OCI-LY1 (cell line): ENCODE data around the gene OOSP4B.

Experiments
- H2AFZ ChIP-seq: fragments of 200-600 bp; sonication (generic), shearing (Covaris generic); 2 replicates; pipeline ENCODE4 v1.6.0; 2014; ENCODE audit warnings: antibody characterized with exemption, mild to moderate bottlenecking, low read length
- H3F3A ChIP-seq: fragments of 200-600 bp; sonication (generic), shearing (Covaris generic); 2 replicates; pipeline ENCODE4 v1.6.0; 2014; ENCODE audit warnings: mild to moderate bottlenecking, antibody characterized with exemption, low read length, moderate library complexity; ENCODE audit not compliant: insufficient read depth
- H3K27ac ChIP-seq: fragments of 200-600 bp; sonication (generic); 2 replicates; pipeline ENCODE4 v1.5.1; 2014; ENCODE audit warnings: low read length, mixed run types, mild to moderate bottlenecking, low read depth; ENCODE audit not compliant: poor library complexity, severe bottlenecking
- H3K27me3 ChIP-seq: fragments of 200-600 bp; sonication (generic); 2 replicates; pipeline ENCODE4 v1.6.0; 2014; ENCODE audit warnings: antibody characterized with exemption, mild to moderate bottlenecking, low read length, moderate library complexity; ENCODE audit not compliant: insufficient read depth
- H3K36me3 ChIP-seq: fragments of 200-600 bp; sonication (generic); 2 replicates; pipeline ENCODE4 v1.6.1; 2014; ENCODE audit warnings: mild to moderate bottlenecking, antibody characterized with exemption, low read length, moderate library complexity, mixed read lengths; ENCODE audit not compliant: insufficient read depth
- H3K4me1 ChIP-seq: fragments of 200-600 bp; sonication (generic); 2 replicates; pipeline ENCODE4 v1.5.1; 2014; ENCODE audit warnings: mild to moderate bottlenecking, low read length, moderate library complexity; ENCODE audit not compliant: insufficient read depth, severe bottlenecking
- H3K4me2 ChIP-seq: fragments of 200-600 bp; sonication (generic), shearing (Covaris generic); 2 replicates; pipeline ENCODE4 v1.6.1; 2014; ENCODE audit warnings: low read length
- H3K4me3 ChIP-seq: fragments of 200-600 bp; sonication (generic); 2 replicates; pipeline ENCODE4 v1.5.1; 2014; ENCODE audit warnings: low read length, low read depth, mild to moderate bottlenecking, mixed read lengths; ENCODE audit not compliant: poor library complexity, severe bottlenecking
- H3K79me2 ChIP-seq: fragments of 200-600 bp; shearing (Covaris generic); 2 replicates; pipeline ENCODE4 v1.6.1; 2016; ENCODE audit warnings: mixed run types, low read length, mixed read lengths; ENCODE audit not compliant: insufficient read depth
- H3K9ac ChIP-seq: fragments of 200-600 bp; sonication (generic), shearing (Covaris generic); 2 replicates; pipeline ENCODE4 v1.6.1; 2014; ENCODE audit warnings: mild to moderate bottlenecking, low read length, mixed read lengths
- H3K9me2 ChIP-seq: fragments of 200-600 bp; sonication (generic), shearing (Covaris generic); 2 replicates; pipeline ENCODE4 v1.6.1; 2014; ENCODE audit warnings: low read depth, mild to moderate bottlenecking, low read length, mixed read lengths
- H3K9me3 ChIP-seq: fragments of 200-600 bp; shearing (Covaris generic); 2 replicates; pipeline ENCODE4 v1.6.1; 2014; ENCODE audit warnings: low read length, mixed read lengths
- H4K20me1 ChIP-seq: fragments of 200-600 bp; sonication (generic), shearing (Covaris generic); 2 replicates; pipeline ENCODE4 v1.6.0; 2016; ENCODE audit warnings: mild to moderate bottlenecking, low read length; ENCODE audit not compliant: insufficient read depth
- CTCF ChIP-seq: fragments of 200-600 bp; sonication (generic), shearing (Covaris generic); IDR thresholded peaks from 2 replicates; pipeline ENCODE4 v1.5.1; 2017; ENCODE audit warnings: mild to moderate bottlenecking, antibody characterized with exemption, low read length, moderate library complexity, mixed read lengths
- EZH2 ChIP-seq: fragments of 200-600 bp; sonication (generic), shearing (Covaris generic); IDR thresholded peaks from 2 replicates; pipeline ENCODE4 v1.8.0; 2017; ENCODE audit warnings: borderline replicate concordance, mixed run types, mild to moderate bottlenecking, antibody characterized with exemption, low read length, moderate library complexity, mixed read lengths

The OOSP4B gene

GRCh38 chr11:59997800-59998199 lies 19.2 kb upstream of the OOSP4B start:
- TF ChIP-seq CTCF (no peak), EZH2 (no peak)
- H3K4me3 ChIP-seq: no peak overlapping the region

GRCh38 chr11:59999691-60000090 lies 17.3 kb upstream of the OOSP4B start:
- H3K27ac ChIP-seq: no peak overlapping the region

More at GRCh38 chr11:59997800-59998199, 19.2 kb upstream of the OOSP4B start:
- Histone ChIP-seq H3K27me3 (no peaks in the 10 kb centered on the region), H3F3A (no peaks in the 10 kb centered on the region), H4K20me1 (no peaks in the 10 kb centered on the region), H3K36me3 (no peaks in the 10 kb centered on the region), H3K79me2 (no peaks in the 10 kb centered on the region), H3K4me1 (no peaks in the 10 kb centered on the region), H3K9me3 (no peaks in the 10 kb centered on the region), H2AFZ (no peak overlapping the region), H3K9ac (no peak overlapping the region), H3K4me2 (no peak overlapping the region), H3K27ac (no peak overlapping the region), H3K9me2 (no peaks in the 10 kb centered on the region)

DNA sequence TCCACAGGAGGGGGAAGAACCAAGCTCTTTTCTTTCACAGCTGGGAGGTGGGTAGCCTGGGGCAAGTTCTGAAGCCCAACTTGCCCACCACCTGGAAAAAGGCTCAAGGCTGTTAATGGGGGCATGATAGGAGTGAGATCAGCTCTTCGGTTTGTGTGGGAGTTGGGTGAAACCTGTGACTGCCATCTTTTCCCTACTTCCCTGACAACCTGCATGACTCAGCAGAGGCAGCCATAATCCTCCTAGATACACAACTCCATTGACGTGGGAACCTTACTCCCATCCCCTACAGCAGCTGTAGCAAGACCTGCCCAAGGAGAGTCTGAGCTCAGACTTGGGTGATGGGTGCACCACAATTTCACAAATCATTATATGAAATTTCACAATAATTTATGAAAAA lies 13.3 kb upstream of the OOSP4B start:
- no peak for TF ChIP-seq CTCF
- TF ChIP-seq EZH2: no peak
- no peak overlapping the region for H2AFZ ChIP-seq
- H3K4me2 ChIP-seq: no peak overlapping the region
- no peaks in the 10 kb centered on the region for H3K9me2 ChIP-seq
- H3K79me2 ChIP-seq: no peaks in the 10 kb centered on the region
- H3K27ac ChIP-seq: no peak overlapping the region
- H3K9ac ChIP-seq: no peak overlapping the region
- no peaks in the 10 kb centered on the region for H3K9me3 ChIP-seq
- H3K4me1 ChIP-seq: no peaks in the 10 kb centered on the region
- no peaks in the 10 kb centered on the region for H3K27me3 ChIP-seq
- no peaks in the 10 kb centered on the region for H3F3A ChIP-seq
- no peaks in the 10 kb centered on the region for H4K20me1 ChIP-seq
- H3K36me3 ChIP-seq: no peaks in the 10 kb centered on the region
- H3K4me3 ChIP-seq: no peak overlapping the region

More at GRCh38 chr11:59999691-60000090, 17.3 kb upstream of the OOSP4B start:
- H3K27me3 ChIP-seq: no peaks in the 10 kb centered on the region
- no peaks in the 10 kb centered on the region for H3K9me3 ChIP-seq
- no peak overlapping the region for H2AFZ ChIP-seq
- H3K4me3 ChIP-seq: no peak overlapping the region
- no peaks in the 10 kb centered on the region for H3K36me3 ChIP-seq
- H3K9me2 ChIP-seq: no peaks in the 10 kb centered on the region
- no peaks in the 10 kb centered on the region for H3K4me1 ChIP-seq
- no peaks in the 10 kb centered on the region for H3K79me2 ChIP-seq
- H3F3A ChIP-seq: no peaks in the 10 kb centered on the region
- H3K9ac ChIP-seq: no peak overlapping the region
- no peak for TF ChIP-seq CTCF
- TF ChIP-seq EZH2: no peak
- no peak overlapping the region for H3K4me2 ChIP-seq
- no peaks in the 10 kb centered on the region for H4K20me1 ChIP-seq
